ENCODE measurements around the gene ZMYND11. TPM values are rescaled to one million over a fixed set of nuclear protein-coding genes. Genes with fewer than 3 reads are reported as not detected.

The ZMYND11 gene
- total and polyA plus RNA-seq, 2 of the 13 experiments (the other 11 are each of a cell fraction or from before 2014, with no cell fraction given): 17.5 to 38.7 TPM

DNA sequence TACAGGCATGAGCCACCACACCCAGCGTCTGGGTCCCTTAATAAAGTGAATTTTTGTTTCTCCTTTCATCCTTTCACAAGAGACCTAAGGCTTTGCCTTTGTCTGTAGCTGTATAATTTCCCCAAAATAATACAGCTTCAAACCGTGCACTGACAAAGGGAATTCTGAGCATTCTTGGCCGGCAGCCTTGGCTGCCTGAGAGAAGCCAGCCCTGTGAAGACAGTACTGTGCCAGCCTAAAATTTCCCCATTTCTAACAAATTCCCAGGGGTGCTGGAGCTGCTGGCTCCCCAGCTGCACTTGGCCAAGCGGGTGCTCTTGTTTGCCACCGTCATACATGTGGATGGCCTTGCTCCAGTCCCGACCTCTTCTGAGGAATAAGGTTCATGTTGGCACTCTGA lies 106.2 kb downstream of the ZMYND11 start (continued):
- TF ChIP-seq SNAI1 (CRISPR knock-in tag; IDR thresholded peaks at IDR 0.05; ENCODE audit: borderline replicate concordance) (no peak), STAT5B (CRISPR knock-in tag; IDR thresholded peaks at IDR 0.05) (no peak), PPARG (CRISPR knock-in tag; conservative IDR thresholded peaks at IDR 0.05) (no peak), ZNF615 (CRISPR knock-in tag; IDR thresholded peaks at IDR 0.05; ENCODE audit: borderline replicate concordance) (no peak), REPIN1 (CRISPR knock-in tag; IDR thresholded peaks at IDR 0.05; ENCODE audit: borderline replicate concordance, low read depth) (no peak)
- TF ChIP-seq, protein P1, sequence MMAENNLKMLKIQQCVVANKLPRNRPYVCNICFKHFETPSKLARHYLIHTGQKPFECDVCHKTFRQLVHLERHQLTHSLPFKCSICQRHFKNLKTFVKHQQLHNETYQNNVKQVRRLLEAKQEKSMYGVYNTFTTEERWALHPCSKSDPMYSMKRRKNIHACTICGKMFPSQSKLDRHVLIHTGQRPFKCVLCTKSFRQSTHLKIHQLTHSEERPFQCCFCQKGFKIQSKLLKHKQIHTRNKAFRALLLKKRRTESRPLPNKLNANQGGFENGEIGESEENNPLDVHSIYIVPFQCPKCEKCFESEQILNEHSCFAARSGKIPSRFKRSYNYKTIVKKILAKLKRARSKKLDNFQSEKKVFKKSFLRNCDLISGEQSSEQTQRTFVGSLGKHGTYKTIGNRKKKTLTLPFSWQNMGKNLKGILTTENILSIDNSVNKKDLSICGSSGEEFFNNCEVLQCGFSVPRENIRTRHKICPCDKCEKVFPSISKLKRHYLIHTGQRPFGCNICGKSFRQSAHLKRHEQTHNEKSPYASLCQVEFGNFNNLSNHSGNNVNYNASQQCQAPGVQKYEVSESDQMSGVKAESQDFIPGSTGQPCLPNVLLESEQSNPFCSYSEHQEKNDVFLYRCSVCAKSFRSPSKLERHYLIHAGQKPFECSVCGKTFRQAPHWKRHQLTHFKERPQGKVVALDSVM (CRISPR knock-in tag; IDR thresholded peaks at IDR 0.05): no peak
- TF ChIP-seq, protein P2, sequence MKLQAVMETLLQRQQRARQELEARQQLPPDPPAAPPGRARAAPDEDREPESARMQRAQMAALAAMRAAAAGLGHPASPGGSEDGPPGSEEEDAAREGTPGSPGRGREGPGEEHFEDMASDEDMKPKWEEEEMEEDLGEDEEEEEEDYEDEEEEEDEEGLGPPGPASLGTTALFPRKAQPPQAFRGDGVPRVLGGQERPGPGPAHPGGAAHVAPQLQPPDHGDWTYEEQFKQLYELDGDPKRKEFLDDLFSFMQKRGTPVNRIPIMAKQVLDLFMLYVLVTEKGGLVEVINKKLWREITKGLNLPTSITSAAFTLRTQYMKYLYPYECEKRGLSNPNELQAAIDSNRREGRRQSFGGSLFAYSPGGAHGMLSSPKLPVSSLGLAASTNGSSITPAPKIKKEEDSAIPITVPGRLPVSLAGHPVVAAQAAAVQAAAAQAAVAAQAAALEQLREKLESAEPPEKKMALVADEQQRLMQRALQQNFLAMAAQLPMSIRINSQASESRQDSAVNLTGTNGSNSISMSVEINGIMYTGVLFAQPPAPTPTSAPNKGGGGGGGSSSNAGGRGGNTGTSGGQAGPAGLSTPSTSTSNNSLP (IDR thresholded peaks at IDR 0.05; ENCODE audit: low read depth, low read length): no peak
- TF ChIP-seq, protein P3, sequence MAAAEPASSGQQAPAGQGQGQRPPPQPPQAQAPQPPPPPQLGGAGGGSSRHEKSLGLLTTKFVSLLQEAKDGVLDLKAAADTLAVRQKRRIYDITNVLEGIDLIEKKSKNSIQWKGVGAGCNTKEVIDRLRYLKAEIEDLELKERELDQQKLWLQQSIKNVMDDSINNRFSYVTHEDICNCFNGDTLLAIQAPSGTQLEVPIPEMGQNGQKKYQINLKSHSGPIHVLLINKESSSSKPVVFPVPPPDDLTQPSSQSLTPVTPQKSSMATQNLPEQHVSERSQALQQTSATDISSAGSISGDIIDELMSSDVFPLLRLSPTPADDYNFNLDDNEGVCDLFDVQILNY (CRISPR knock-in tag; conservative IDR thresholded peaks at IDR 0.05): no peak

Data from HepG2 (cell line).